HepG2 (cell line): ENCODE results near the gene CACNB4. TPM values are rescaled to one million over a fixed set of nuclear protein-coding genes. Genes with fewer than 3 reads are reported as not detected.
"Not testable (repeated sequence)": the region's sequence is repeated elsewhere in the genome, so short reads cannot be mapped to it uniquely, and the experiment has no call there.

Experiments
- ATAC-seq: fragments of 200-7000 bp; cut with Tn5 transposase; 3 replicates; pipeline ENCODE4 v1.9.1; 2020; ENCODE audit warnings: mild to moderate bottlenecking, moderate library complexity
- BruUV-seq: library from RNA; stranded (reverse); fragments of 400-500 nt; replicated peaks from 2 replicates; lab custom pipeline; 2021; lab: Mats Ljungman, UMichigan
- CTCF ChIA-PET: fragments of 300-600 bp; formaldehyde crosslinking; extraction: SDS; loops from one replicate; lab custom pipeline; 2021; ENCODE audit warnings: low total read pairs, inconsistent platforms, low intra/inter-chr PET ratio; lab: Yijun Ruan, JAX
- POLR2A ChIA-PET: fragments of 350-600 bp; sonication (Branson Sonifier 250); formaldehyde crosslinking; loops from one replicate; lab custom pipeline; 2020; ENCODE audit warnings: antibody characterized with exemption, inconsistent platforms; lab: Yijun Ruan, JAX
- DNase-seq: peaks from one replicate; pipeline ENCODE4 v3.0.0-alpha.2; 2015; ENCODE audit warnings: low spot score
- FAIRE-seq: peaks from 3 replicates; lab custom pipeline; 2011; peaks lifted over from hg19 to GRCh38; lab: Jason Lieb, UNC
- H2AFZ ChIP-seq: one replicate; pipeline ENCODE4 v1.6.1; 2011; ENCODE audit warnings: low read length, inconsistent platforms
- H3K27ac ChIP-seq: fragments of 300-600 bp; 3 replicates; pipeline ENCODE4 v1.8.0; 2011; ENCODE audit warnings: mixed run types, mild to moderate bottlenecking, mixed read lengths, low read length, inconsistent platforms; ENCODE audit not compliant: insufficient read depth; ENCODE audit errors: extremely low read length
- H3K27me3 ChIP-seq, 2 experiments: fragments of 200-600 bp in 1 of 2; 2 replicates in 1 of 2; 3 replicates in 1 of 2; pipeline versions ENCODE4 v1.6.0 to v1.8.0; 2011; ENCODE audit warnings: low read length in 2 of 2, mild to moderate bottlenecking in 2 of 2, moderate library complexity in 2 of 2, inconsistent platforms in 1 of 2; ENCODE audit not compliant: insufficient read depth in 2 of 2, control insufficient read depth in 1 of 2
- H3K36me3 ChIP-seq, 2 experiments: fragments of 200-600 bp in 1 of 2; replicated peaks in 1 of 2; 2 replicates in 1 of 2; 3 replicates in 1 of 2; pipeline versions ENCODE4 v1.5.1 to v1.8.0; 2011; ENCODE audit warnings: low read length in 2 of 2, inconsistent platforms in 1 of 2; ENCODE audit not compliant: insufficient read depth in 2 of 2, control insufficient read depth in 1 of 2
- H3K4me1 ChIP-seq: 2 replicates; pipeline ENCODE4 v1.5.1; 2012; ENCODE audit warnings: low read length, inconsistent platforms; ENCODE audit not compliant: insufficient read depth
- H3K4me2 ChIP-seq: 2 replicates; pipeline ENCODE4 v1.6.0; 2011; ENCODE audit warnings: low read depth, low read length, inconsistent platforms
- H3K4me3 ChIP-seq, 3 experiments: fragments of 200-600 bp in 1 of 3; sonication (generic), shearing (Covaris generic) in 1 of 3; replicated peaks in 1 of 3; 2 replicates each; pipeline ENCODE4 v1.5.1; 2011 to 2016; ENCODE audit warnings: low read length in 3 of 3, inconsistent platforms in 2 of 3, low read depth in 2 of 3, mild to moderate bottlenecking in 2 of 3, control low read depth in 1 of 3, mixed read lengths in 1 of 3; ENCODE audit not compliant: insufficient read depth in 1 of 3
- H3K79me2 ChIP-seq: one replicate; pipeline ENCODE4 v1.6.1; 2011; ENCODE audit warnings: low read length, inconsistent platforms; ENCODE audit not compliant: insufficient read depth
- H3K9ac ChIP-seq: 2 replicates; pipeline ENCODE4 v1.6.0; 2011; ENCODE audit warnings: mild to moderate bottlenecking, low read depth, low read length, inconsistent platforms; ENCODE audit not compliant: insufficient read depth
- H3K9me3 ChIP-seq: 2 replicates; pipeline ENCODE4 v1.5.1; 2012; ENCODE audit warnings: mild to moderate bottlenecking, low read length
- H4K20me1 ChIP-seq: 2 replicates; pipeline ENCODE4 v1.6.0; 2011; ENCODE audit warnings: inconsistent platforms, mild to moderate bottlenecking, low read length, moderate library complexity; ENCODE audit not compliant: insufficient read depth
- BCL6 ChIP-seq: IDR thresholded peaks from 2 replicates; pipeline ENCODE4 v1.6.1; 2016; ENCODE audit warnings: missing genetic modification reagents, missing compliant biosample characterization
- FOSL2 ChIP-seq: sonication (generic); formaldehyde crosslinking; IDR thresholded peaks from 2 replicates; pipeline ENCODE4 v1.4.0; 2020; ENCODE audit warnings: missing genetic modification reagents
- WGBS: methylation state at CpG from one replicate; pipeline ENCODE4 v1.1.6; 2017; ENCODE audit warnings: low lambda C conversion rate; 5-methylcytosine and 5-hydroxymethylcytosine counted together
- in situ Hi-C: cut with HindIII; loops from 2 replicates; pipeline ENCODE4 v1.10.0; 2017; ENCODE audit warnings: low pct_unique_long_range_greater_than_20kb; ENCODE audit not compliant: extremely low pct_ligation_motif_present
- intact Hi-C: fragments of 100-400 bp; cut with micrococcal nuclease; formaldehyde crosslinking; loops from one replicate; pipeline ENCODE4 v1.10.0; 2022; ENCODE audit not compliant: unreplicated experiment
- polyA plus RNA-seq, 8 experiments: library from polyadenylated mRNA; depleted of rRNA in 3 of 8; stranded (reverse) in 7 of 8; unstranded in 1 of 8; fragments of >200 nt; fragmentation: Illumina TruSeq in 4 of 8; extraction: Trizol in 4 of 8; gene quantifications; 2 replicates each; pipeline versions ENCODE4 v1.2.1 to v1.2.3, GENCODE V29; 2011 to 2016; ENCODE audit warnings: low read depth in 4 of 8, missing spikeins in 1 of 8, mixed read lengths in 1 of 8; ENCODE audit not compliant: insufficient read depth in 1 of 8
- total RNA-seq, 5 experiments: library from RNA; depleted of rRNA; stranded (reverse); fragments of >200 nt; fragmentation: Illumina TruSeq; extraction: Trizol; gene quantifications; 2 replicates each; pipeline ENCODE4 v1.2.3, GENCODE V29; 2016; ENCODE audit warnings: low read depth in 1 of 5

Gene CACNB4
- total and polyA plus RNA-seq, 2 of the 13 experiments (the other 11 are each of a cell fraction or from before 2014, with no cell fraction given): 5.1 to 14.3 TPM

GRCh38 chr2:152022090-152022489, 76.8 kb downstream of the CACNB4 start:
- peak; percentile 31; the same call in 1 of the 2 replicates for TF ChIP-seq FOSL2 (CRISPR knock-in tag)
- no peak for TF ChIP-seq BCL6 (CRISPR knock-in tag)
- FAIRE-seq (no peak), ATAC-seq (peak; percentile 12; the same call in 1 of the 3 replicates), DNase-seq (no peak)
- intact Hi-C loops: loop anchor here (10.0 kb wide), 2 partner anchors 267 to 447 kb away; no protein-coding TSS in a partner anchor
- H3K9me3 ChIP-seq: no peaks in the 10 kb centered on the region
- 19% methylated on average over 3 of the region's 3 CpGs for WGBS
- no peaks in the 10 kb centered on the region for H3K36me3 ChIP-seq
- H3K4me2 ChIP-seq: no peak overlapping the region
- H3K4me3 ChIP-seq: no peak overlapping the region
- H3K27ac ChIP-seq: no peak overlapping the region
- no peaks in the 10 kb centered on the region for H3K27me3 ChIP-seq
- no peaks in the 10 kb centered on the region for H4K20me1 ChIP-seq
- peaks cover 16% of the 10 kb centered on the region for H3K4me1 ChIP-seq
- ChIA-PET POLR2A (no interaction called here), CTCF (no interaction called here)
- H3K79me2 ChIP-seq: no peaks in the 10 kb centered on the region
- in situ Hi-C loops: loop anchor here (25.0 kb wide), 1 partner anchor 385 kb away; no protein-coding TSS in a partner anchor
- H2AFZ ChIP-seq: no peak overlapping the region
- BruUV-seq: no TSS peak
- H3K9ac ChIP-seq: no peak overlapping the region

- WGBS: 70% methylated on average over 11 of the region's 11 CpGs
- H3K36me3 ChIP-seq, FAIRE-seq, ATAC-seq, H4K20me1 ChIP-seq, CTCF ChIA-PET, H3K4me3 ChIP-seq, H3K27ac ChIP-seq, H3K79me2 ChIP-seq, H3K27me3 ChIP-seq, DNase-seq, BruUV-seq, H2AFZ ChIP-seq, H3K9ac ChIP-seq, H3K9me3 ChIP-seq, POLR2A ChIA-PET, H3K4me2 ChIP-seq: not testable (repeated sequence)
- intact Hi-C loops: loop anchor here (10.0 kb wide), 2 partner anchors 266 to 446 kb away; no protein-coding TSS in a partner anchor
- H3K4me1 ChIP-seq: peaks cover 19% of the 10 kb centered on the region
- in situ Hi-C loops: loop anchor here (25.0 kb wide), 1 partner anchor 384 kb away; no protein-coding TSS in a partner anchor
Measured at GRCh38 chr2:152021001-152021400, 77.8 kb downstream of the CACNB4 start.
